HepG2 (cell line): Measurements from ENCODE around the gene ANKZF1.

Experiments used
- CEBPB ChIP-seq: IDR thresholded peaks from 2 replicates; pipeline ENCODE4 v1.6.1; 2011; ENCODE audit warnings: low read depth, low read length, improper control_type of control experiment, borderline replicate concordance
- CREB1 ChIP-seq, 2 experiments: fragments of 450-650 bp in 1 of 2; IDR thresholded peaks; 2 replicates each; pipeline ENCODE4 v1.6.1; 2016 to 2017; ENCODE audit warnings: control low read depth in 1 of 2, mild to moderate bottlenecking in 1 of 2, missing compliant biosample characterization in 1 of 2, missing genetic modification characterization in 1 of 2
- CREBL2 ChIP-seq: sonication (generic); formaldehyde crosslinking; IDR thresholded peaks from 2 replicates; pipeline ENCODE4 v1.8.1; 2023; ENCODE audit warnings: missing genetic modification reagents, mild to moderate bottlenecking, borderline replicate concordance
- CTCF ChIP-seq: sonication (generic); formaldehyde crosslinking; IDR thresholded peaks from 2 replicates; pipeline ENCODE4 v1.5.0; 2020; ENCODE audit warnings: mild to moderate bottlenecking, missing genetic modification reagents, moderate library complexity
- FUBP1 ChIP-seq: sonication (generic); formaldehyde crosslinking; IDR thresholded peaks from 2 replicates; pipeline ENCODE4 v1.5.1; 2020; ENCODE audit warnings: missing genetic modification reagents, mild to moderate bottlenecking, borderline replicate concordance
- KDM1A ChIP-seq: IDR thresholded peaks from 2 replicates; pipeline ENCODE4 v1.6.1; 2016; ENCODE audit warnings: missing compliant biosample characterization
- MAFK ChIP-seq, 2 experiments: IDR thresholded peaks in 1 of 2; conservative IDR thresholded peaks in 1 of 2; 2 replicates each; pipeline ENCODE4 v1.6.1; 2011; ENCODE audit warnings: improper control_type of control experiment in 2 of 2, low read length in 2 of 2
- MYPOP ChIP-seq: sonication (generic); formaldehyde crosslinking; IDR thresholded peaks from 2 replicates; pipeline ENCODE4 v1.8.1; 2023; ENCODE audit warnings: mild to moderate bottlenecking, moderate library complexity, missing genetic modification reagents
- POGK ChIP-seq: sonication (generic); formaldehyde crosslinking; conservative IDR thresholded peaks from 2 replicates; pipeline ENCODE4 v1.8.0; 2022; ENCODE audit warnings: mild to moderate bottlenecking, moderate library complexity, missing genetic modification reagents
- POLR2A ChIP-seq, 2 experiments: IDR thresholded peaks; 2 replicates each; pipeline ENCODE4 v1.6.1; 2011; ENCODE audit warnings: low read depth in 2 of 2, low read length in 2 of 2, mild to moderate bottlenecking in 1 of 2, moderate library complexity in 1 of 2; ENCODE audit not compliant: insufficient read depth in 1 of 2
- SRY ChIP-seq: sonication (generic); formaldehyde crosslinking; IDR thresholded peaks from 2 replicates; pipeline ENCODE4 v1.8.0; 2022; ENCODE audit warnings: mild to moderate bottlenecking, missing genetic modification reagents
- USF2 ChIP-seq, 2 experiments: sonication (generic) in 1 of 2; formaldehyde crosslinking in 1 of 2; IDR thresholded peaks; 2 replicates each; pipeline versions ENCODE4 v1.5.1 to v1.6.1; 2011 to 2020; ENCODE audit warnings: borderline replicate concordance in 1 of 2, low read depth in 1 of 2, low read length in 1 of 2, mild to moderate bottlenecking in 1 of 2, missing genetic modification reagents in 1 of 2, moderate library complexity in 1 of 2
- ZFX ChIP-seq: sonication (generic); formaldehyde crosslinking; IDR thresholded peaks from 2 replicates; pipeline ENCODE4 v1.4.0; 2020; ENCODE audit warnings: mild to moderate bottlenecking, low read depth, missing genetic modification reagents, moderate library complexity
- ZNF253 ChIP-seq: sonication (generic); formaldehyde crosslinking; IDR thresholded peaks from 2 replicates; pipeline ENCODE4 v1.8.0; 2022; ENCODE audit warnings: mild to moderate bottlenecking, missing genetic modification reagents, borderline replicate concordance

GRCh38 chr2:219206328-219207133, 23.1 kb upstream of the ANKZF1 start, which contains the start of gene ZFAND2B:
- peak; percentile 97 for TF ChIP-seq CREB1 (IDR thresholded peaks at IDR 0.05)
- no peak for TF ChIP-seq CREB1 (CRISPR knock-in tag; IDR thresholded peaks at IDR 0.05)
- no peak; the same call in 1 of the 2 replicates for TF ChIP-seq CTCF (CRISPR knock-in tag)
- no peak for TF ChIP-seq CEBPB
- no peak for TF ChIP-seq CREBL2
- TF ChIP-seq KDM1A (CRISPR knock-in tag): no peak
- TF ChIP-seq ZFX: peak; percentile 87
- TF ChIP-seq MYPOP (CRISPR knock-in tag): no peak; the same call in 1 of the 2 replicates
- 0 out of 2 replicates have a peak, but pooled peaks have one; percentile 10 for TF ChIP-seq SRY (CRISPR knock-in tag)
- no peak; the same call in 1 of the 2 replicates for TF ChIP-seq ZNF253 (CRISPR knock-in tag)
- peak in 1 of 2 experiments; percentile 97; a peak in 2 of 4 replicates for TF ChIP-seq POLR2A (IDR thresholded peaks at IDR 0.05; ENCODE audit: insufficient read depth in 1 of 2, low read depth in 2 of 2, low read length in 2 of 2)
- peak; percentile 81 for TF ChIP-seq POGK (CRISPR knock-in tag)
- no peak for TF ChIP-seq MAFK (conservative IDR thresholded peaks at IDR 0.05 in 1 of 2, IDR thresholded peaks at IDR 0.05 in 1 of 2; ENCODE audit: low read length in 2 of 2)
- TF ChIP-seq USF2 (IDR thresholded peaks at IDR 0.05; ENCODE audit: low read depth, low read length): no peak
- TF ChIP-seq USF2 (CRISPR knock-in tag; IDR thresholded peaks at IDR 0.05; ENCODE audit: borderline replicate concordance): no peak; the same call in 1 of the 2 replicates
- no peak for TF ChIP-seq FUBP1 (CRISPR knock-in tag)
